Measurements from ENCODE around the gene EDC3. TPM values are rescaled to one million over a fixed set of nuclear protein-coding genes. Genes with fewer than 3 reads are reported as not detected.

Gene EDC3
- polyA plus RNA-seq, 1 donor from 2014 or later, result 18.5 TPM

GRCh38 chr15:74648051-74648842 lies 47.6 kb downstream of the EDC3 start:
- H3K36me3 Mint-ChIP-seq, result peaks cover 5% of the 10 kb centered on the region
- H3K4me3 Mint-ChIP-seq, result no peak overlapping the region
- H3K27me3 Mint-ChIP-seq, result no peaks in the 10 kb centered on the region
- H3K9me3 Mint-ChIP-seq, result no peaks in the 10 kb centered on the region
- H3K27ac Mint-ChIP-seq, result no peak overlapping the region
- H3K4me1 Mint-ChIP-seq, result peaks cover 7 to 8% (median 7%) of the 10 kb centered on the region in 3 donors

DNA sequence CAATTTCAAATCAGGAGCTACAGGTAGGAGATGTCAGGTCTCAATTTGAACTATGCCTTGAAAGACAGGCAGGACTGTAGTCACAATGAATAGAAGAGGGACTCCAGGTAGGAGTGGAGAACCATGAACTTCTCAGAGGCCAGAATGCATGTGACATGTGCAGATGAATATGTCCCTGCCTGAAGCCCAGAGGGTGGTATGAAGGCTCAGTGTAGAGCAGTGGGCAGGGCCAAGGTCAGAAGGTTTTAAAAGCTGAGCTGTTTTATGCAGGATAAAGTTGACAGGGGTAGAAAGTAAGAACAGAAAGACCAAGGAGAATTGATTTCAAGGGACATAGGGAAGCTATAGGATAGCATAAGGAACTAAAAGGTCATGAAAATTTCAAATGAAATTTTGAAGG lies 49.3 kb downstream of the EDC3 start:
- Mint-ChIP-seq H3K4me1 (peaks cover 4 to 6% (median 6%) of the 10 kb centered on the region in 3 donors), H3K9me3 (no peaks in the 10 kb centered on the region), H3K4me3 (no peak overlapping the region), H3K27ac (no peak overlapping the region), H3K36me3 (peaks cover 5% of the 10 kb centered on the region), H3K27me3 (no peaks in the 10 kb centered on the region)

DNA sequence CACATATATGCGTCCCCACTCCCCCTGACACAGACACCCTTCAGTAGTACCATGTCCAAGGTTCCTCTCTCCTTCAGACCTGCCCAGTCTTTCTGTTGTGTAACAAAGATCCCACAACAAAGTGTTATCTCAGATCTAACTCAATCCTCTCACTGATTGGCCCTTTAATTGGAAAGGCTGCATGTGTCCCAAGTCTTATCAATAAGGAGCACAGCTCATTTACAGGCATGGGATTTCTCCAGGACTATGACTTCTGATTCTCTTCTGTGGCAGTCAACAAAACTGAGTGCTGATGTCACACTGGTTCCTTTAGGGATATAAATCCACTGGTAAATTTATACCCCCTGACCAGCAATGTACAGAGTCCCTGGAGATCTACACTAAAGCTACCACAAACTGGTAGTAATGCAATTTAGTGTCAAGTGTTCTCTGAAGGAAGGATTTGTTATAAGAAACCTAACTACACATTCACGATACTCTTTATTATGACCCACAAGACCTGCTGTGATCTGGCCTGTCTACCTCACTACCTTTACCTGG lies 52.1 kb downstream of the EDC3 start:
- H3K4me1 Mint-ChIP-seq, result peaks cover 4 to 6% (median 6%) of the 10 kb centered on the region in 3 donors
- H3K27me3 Mint-ChIP-seq, result no peaks in the 10 kb centered on the region
- no peak overlapping the region for H3K4me3 Mint-ChIP-seq
- peaks cover 5% of the 10 kb centered on the region for H3K36me3 Mint-ChIP-seq
- H3K27ac Mint-ChIP-seq, result peak overlapping the region in 2 of 3 donors; percentile 78 to 80
- H3K9me3 Mint-ChIP-seq, result no peaks in the 10 kb centered on the region

- H3K27ac Mint-ChIP-seq, result peak overlapping the region in 1 of 3 donors; percentile 80
- H3K4me1 Mint-ChIP-seq, result peaks cover 4 to 6% (median 6%) of the 10 kb centered on the region in 3 donors
- no peak overlapping the region for H3K4me3 Mint-ChIP-seq
- no peaks in the 10 kb centered on the region for H3K9me3 Mint-ChIP-seq
- no peaks in the 10 kb centered on the region for H3K27me3 Mint-ChIP-seq
- H3K36me3 Mint-ChIP-seq, result peaks cover 3% of the 10 kb centered on the region
Measured at GRCh38 chr15:74642734-74643664, 52.8 kb downstream of the EDC3 start.

DNA sequence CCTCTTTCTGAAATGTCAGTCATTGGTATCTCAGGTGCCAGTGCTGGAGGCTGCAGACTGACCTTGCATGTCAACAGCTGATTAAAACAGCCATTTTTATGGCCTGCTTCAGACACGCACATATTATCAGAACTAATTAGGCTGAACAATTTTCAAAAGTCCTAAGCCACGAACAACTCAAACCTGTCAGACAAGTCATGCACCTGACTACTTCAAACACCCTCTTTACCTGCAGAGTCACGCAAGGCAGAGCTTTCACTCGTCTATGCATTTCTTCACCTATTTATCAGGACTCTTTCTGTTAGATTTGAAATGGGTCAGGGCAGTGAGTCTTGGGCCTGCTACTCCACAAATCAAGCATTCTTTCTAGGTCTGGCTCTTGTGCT lies 53.5 kb downstream of the EDC3 start:
- Mint-ChIP-seq H3K27me3 (no peaks in the 10 kb centered on the region), H3K9me3 (no peaks in the 10 kb centered on the region), H3K4me3 (no peak overlapping the region), H3K27ac (no peak overlapping the region), H3K36me3 (peaks cover 3% of the 10 kb centered on the region), H3K4me1 (peaks cover 4 to 6% (median 6%) of the 10 kb centered on the region in 3 donors)

GRCh38 chr15:74641151-74641550 lies 54.7 kb downstream of the EDC3 start:
- Mint-ChIP-seq H3K36me3 (peaks cover 3% of the 10 kb centered on the region), H3K4me3 (no peak overlapping the region), H3K27me3 (no peaks in the 10 kb centered on the region), H3K9me3 (no peaks in the 10 kb centered on the region), H3K27ac (peak overlapping the region in 1 of 3 donors; percentile 48), H3K4me1 (peaks cover 0 to 4% (median 3%) of the 10 kb centered on the region in 3 donors)

DNA sequence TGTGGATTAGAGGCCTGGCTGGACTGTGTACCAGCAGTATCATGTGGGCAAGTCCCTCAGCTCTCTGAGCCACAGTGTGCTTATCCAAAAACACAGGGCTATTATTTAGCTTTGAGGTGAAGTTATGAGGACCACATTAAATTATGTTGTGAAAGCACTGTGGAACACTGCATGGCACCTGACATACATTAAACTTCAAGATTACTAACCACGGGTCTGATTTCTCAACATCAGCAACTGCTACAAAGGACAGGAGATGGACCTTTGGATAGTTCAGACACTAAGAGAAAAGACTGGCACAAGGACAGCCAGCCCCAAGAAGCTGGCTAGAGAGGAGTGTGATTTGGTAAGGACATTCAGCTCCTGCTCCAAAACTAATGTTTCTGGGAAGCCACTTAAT lies 58.8 kb downstream of the EDC3 start:
- Mint-ChIP-seq H3K4me3 (no peak overlapping the region), H3K27ac (no peak overlapping the region), H3K4me1 (peaks cover under 1 to 2% (median 2%) of the 10 kb centered on the region in 3 donors), H3K9me3 (no peaks in the 10 kb centered on the region), H3K27me3 (no peaks in the 10 kb centered on the region), H3K36me3 (peaks cover 2% of the 10 kb centered on the region)

DNA sequence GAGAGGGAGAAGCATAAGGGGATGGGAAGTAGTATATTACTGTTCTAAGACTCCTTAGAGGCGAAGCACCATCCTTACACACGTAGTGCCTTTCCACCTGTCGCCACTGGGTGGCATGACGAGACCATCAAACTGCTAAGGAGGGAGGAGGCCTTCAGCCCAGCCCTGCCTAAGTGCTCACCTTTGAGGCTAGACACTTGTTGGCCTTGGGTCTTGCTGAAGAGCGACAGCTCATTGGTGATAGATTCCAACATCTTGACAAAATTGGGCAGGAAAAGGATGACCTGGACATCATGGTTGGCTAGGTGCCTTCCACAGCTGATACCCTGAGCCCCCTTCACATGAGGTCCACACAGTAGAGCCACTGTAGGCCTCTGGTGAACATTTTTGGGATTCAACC lies 60.6 kb downstream of the EDC3 start:
- Mint-ChIP-seq H3K27ac (peak overlapping the region in 1 of 3 donors; percentile 5), H3K9me3 (no peaks in the 10 kb centered on the region), H3K36me3 (peaks cover 2% of the 10 kb centered on the region), H3K4me1 (peaks cover 9 to 14% (median 11%) of the 10 kb centered on the region in 3 donors), H3K4me3 (no peak overlapping the region), H3K27me3 (no peaks in the 10 kb centered on the region)

DNA sequence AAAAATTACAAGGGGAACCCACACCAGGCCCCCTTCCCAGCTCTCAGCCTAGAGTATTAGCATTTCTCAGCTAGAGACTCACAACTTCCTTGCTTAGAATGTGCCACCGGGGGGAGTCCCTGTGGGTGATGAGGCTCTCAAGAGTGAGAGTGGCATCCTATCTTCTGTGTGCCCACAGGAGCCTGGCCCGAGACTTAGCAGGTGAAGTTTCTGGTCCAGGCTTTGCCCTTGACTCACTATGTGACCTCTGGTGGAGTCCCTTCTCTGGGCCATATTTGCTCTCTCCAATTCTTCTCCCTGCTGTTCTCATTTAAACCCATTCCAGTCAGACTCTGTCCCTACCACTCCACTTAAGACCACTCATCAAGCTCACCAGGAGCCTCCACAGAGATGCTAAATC lies 62.0 kb downstream of the EDC3 start:
- no peaks in the 10 kb centered on the region for H3K36me3 Mint-ChIP-seq
- H3K27ac Mint-ChIP-seq, result no peak overlapping the region
- peaks cover 12 to 21% (median 13%) of the 10 kb centered on the region in 3 donors for H3K4me1 Mint-ChIP-seq
- H3K4me3 Mint-ChIP-seq, result no peak overlapping the region
- H3K27me3 Mint-ChIP-seq, result no peaks in the 10 kb centered on the region
- H3K9me3 Mint-ChIP-seq, result no peaks in the 10 kb centered on the region

- Mint-ChIP-seq H3K4me1 (peaks cover 17 to 29% (median 19%) of the 10 kb centered on the region in 3 donors), H3K9me3 (no peaks in the 10 kb centered on the region), H3K4me3 (no peak overlapping the region), H3K27me3 (no peaks in the 10 kb centered on the region), H3K36me3 (peaks cover 2% of the 10 kb centered on the region), H3K27ac (peak overlapping the region in 1 of 3 donors; percentile 43)
Measured at GRCh38 chr15:74632601-74633000, 63.2 kb downstream of the EDC3 start.

- peak overlapping the region in 2 of 4 donors; percentile 12 to 14 for H3K4me3 Mint-ChIP-seq
Measured at GRCh38 chr15:74631935-74632560, 63.8 kb downstream of the EDC3 start.

GRCh38 chr15:74631408-74631807 lies 64.4 kb downstream of the EDC3 start:
- peak overlapping the region in 1 of 4 donors; percentile 12 for H3K4me3 Mint-ChIP-seq
- H3K4me1 Mint-ChIP-seq, result peaks cover 22 to 39% (median 28%) of the 10 kb centered on the region in 3 donors
- H3K27me3 Mint-ChIP-seq, result no peaks in the 10 kb centered on the region
- peaks cover 3% of the 10 kb centered on the region for H3K36me3 Mint-ChIP-seq
- no peaks in the 10 kb centered on the region for H3K9me3 Mint-ChIP-seq
- H3K27ac Mint-ChIP-seq, result peak overlapping the region in 1 of 3 donors; percentile 43

More at GRCh38 chr15:74631935-74632560, 63.8 kb downstream of the EDC3 start:
- Mint-ChIP-seq H3K4me1 (peaks cover 22 to 34% (median 25%) of the 10 kb centered on the region in 3 donors), H3K36me3 (peaks cover 3% of the 10 kb centered on the region), H3K27ac (peak overlapping the region in 2 of 3 donors; percentile 13 to 43), H3K9me3 (no peaks in the 10 kb centered on the region), H3K27me3 (no peaks in the 10 kb centered on the region)

GRCh38 chr15:74631087-74631385 lies 64.8 kb downstream of the EDC3 start:
- peaks cover 22 to 42% (median 28%) of the 10 kb centered on the region in 3 donors for H3K4me1 Mint-ChIP-seq
- peak overlapping the region in 1 of 4 donors; percentile 37 for H3K4me3 Mint-ChIP-seq
- H3K27ac Mint-ChIP-seq, result peak overlapping the region; percentile 31 to 93 (median 71)
- H3K27me3 Mint-ChIP-seq, result no peaks in the 10 kb centered on the region
- peaks cover 3% of the 10 kb centered on the region for H3K36me3 Mint-ChIP-seq
- H3K9me3 Mint-ChIP-seq, result no peaks in the 10 kb centered on the region

- peak overlapping the region; percentile 31 to 93 (median 71) for H3K27ac Mint-ChIP-seq
- H3K9me3 Mint-ChIP-seq, result no peaks in the 10 kb centered on the region
- peak overlapping the region in 1 of 4 donors; percentile 67 for H3K4me3 Mint-ChIP-seq
- peaks cover 3% of the 10 kb centered on the region for H3K36me3 Mint-ChIP-seq
- peaks cover 22 to 45% (median 29%) of the 10 kb centered on the region in 3 donors for H3K4me1 Mint-ChIP-seq
- H3K27me3 Mint-ChIP-seq, result no peaks in the 10 kb centered on the region
Measured at GRCh38 chr15:74630284-74631086, 65.3 kb downstream of the EDC3 start.

Data from IgD-negative memory B cell (primary cell).